ENCODE data around the gene BMPER. TPM values are rescaled to one million over a fixed set of nuclear protein-coding genes. Genes with fewer than 3 reads are reported as not detected.

The BMPER gene
- total and polyA plus RNA-seq, 2 of the 8 experiments (the other 6 are each of a cell fraction or from before 2014, with no cell fraction given), result 0.33 to 0.69 TPM

GRCh38 chr7:33868166-33868565 is 37.2 kb upstream of the BMPER start:
- Histone ChIP-seq H3K27me3 (replicated peaks in 1 of 4; ENCODE audit: control insufficient read depth in 3 of 4, extremely low read depth in 1 of 4, insufficient read depth in 3 of 4, low read length in 3 of 4) (no peaks in the 10 kb centered on the region), H3K9me3 (ENCODE audit: insufficient read depth in 2 of 2, low read depth in 1 of 2, low read length in 1 of 2) (no peaks in the 10 kb centered on the region), H2BK15ac (ENCODE audit: low read length) (no peak overlapping the region), H3K4me3 (ENCODE audit: extremely low read depth in 1 of 4, insufficient read depth in 2 of 4, low read depth in 3 of 4, low read length in 4 of 4) (no peak overlapping the region), H4K5ac (ENCODE audit: insufficient read length, low read depth, low read length) (no peak overlapping the region), H3K4me2 (ENCODE audit: insufficient read depth in 1 of 2, low read depth in 2 of 2, low read length in 2 of 2) (no peak overlapping the region), H3K36me3 (ENCODE audit: control insufficient read depth in 2 of 4, insufficient read depth in 4 of 4, low read length in 3 of 4) (no peaks in the 10 kb centered on the region), H3K56ac (replicated peaks; ENCODE audit: insufficient read length, low read depth, low read length) (no peak overlapping the region), H2BK12ac (ENCODE audit: low read depth, low read length) (no peak overlapping the region), H2BK120ac (replicated peaks; ENCODE audit: low read depth, low read length) (no peak overlapping the region), H2AK5ac (ENCODE audit: low read depth, low read length) (no peak overlapping the region), H3K79me1 (ENCODE audit: low read depth, low read length) (no peaks in the 10 kb centered on the region), H2BK5ac (ENCODE audit: low read depth, low read length) (no peak overlapping the region), H2AFZ (ENCODE audit: low read length) (no peak overlapping the region), H4K20me1 (replicated peaks in 1 of 2; ENCODE audit: control insufficient read depth in 1 of 2, insufficient read depth in 2 of 2, low read length in 2 of 2) (no peaks in the 10 kb centered on the region), H2BK20ac (ENCODE audit: low read length) (no peak overlapping the region), H3K4ac (replicated peaks; ENCODE audit: insufficient read length, low read depth, low read length) (no peak overlapping the region), H3K79me2 (ENCODE audit: control insufficient read depth in 1 of 2, insufficient read depth in 2 of 2, low read length in 2 of 2) (no peaks in the 10 kb centered on the region), H3K18ac (ENCODE audit: extremely low read depth, low read length) (no peak overlapping the region), H3K27ac (ENCODE audit: low read depth, low read length) (no peak overlapping the region), H3K9ac (replicated peaks in 1 of 4; ENCODE audit: extremely low read depth in 1 of 4, low read depth in 3 of 4, low read length in 3 of 4) (no peak overlapping the region), H3K23ac (ENCODE audit: insufficient read length) (no peak overlapping the region), H4K8ac (ENCODE audit: extremely low read depth, insufficient read depth, low read length) (no peak overlapping the region), H3K14ac (ENCODE audit: insufficient read length) (no peak overlapping the region), H4K91ac (replicated peaks; ENCODE audit: insufficient read length, low read length) (no peak overlapping the region), H3K23me2 (ENCODE audit: low read depth, low read length) (no peaks in the 10 kb centered on the region), H3K4me1 (replicated peaks in 1 of 4; ENCODE audit: control insufficient read depth in 3 of 4, insufficient read depth in 4 of 4, low read length in 3 of 4) (peaks cover 3 to 10% (median 8%) of the 10 kb centered on the region in 4 experiments; a peak in 4 of 7 replicates)
- ChIA-PET CTCF (ENCODE audit: partially characterized antibody) (interaction anchor here (0.7 kb wide), 1 partner anchor 81 kb away, joined by 3 read pairs; no protein-coding TSS in a partner anchor), POLR2A (ENCODE audit: partially characterized antibody) (no interaction called here)
- WGBS, 2 experiments (ENCODE audit: extremely low coverage in 1 of 2, insufficient coverage in 1 of 2, insufficient read length in 1 of 2, insufficient replicate concordance in 2 of 2, low coverage in 1 of 2, low lambda C conversion rate in 2 of 2, missing lambda C conversion rate in 1 of 2), result 88% methylated on average over 8 of the region's 8 CpGs; no CpG with 5 or more reads in 1 of the 2 experiments
- no peak for FAIRE-seq
- DNase-seq (ENCODE audit: low read depth in 1 of 2, low spot score in 2 of 2), result no peak
- TF ChIP-seq SRF (IDR thresholded peaks at IDR 0.05; ENCODE audit: low read depth, low read length) (no peak), KDM4A (IDR thresholded peaks at IDR 0.05; ENCODE audit: low read depth, low read length, severe bottlenecking) (no peak), YY1 (IDR thresholded peaks at IDR 0.05; ENCODE audit: low read depth, low read length) (no peak), RBBP5 (IDR thresholded peaks at IDR 0.05; ENCODE audit: borderline replicate concordance, low read depth, low read length) (no peak), RFX5 (IDR thresholded peaks at IDR 0.05; ENCODE audit: borderline replicate concordance, low read depth, low read length) (no peak), PHF8 (conservative IDR thresholded peaks at IDR 0.05; ENCODE audit: low read depth, low read length) (no peak), SP1 (IDR thresholded peaks at IDR 0.05; ENCODE audit: low read depth, low read length) (no peak), MAX (IDR thresholded peaks at IDR 0.05) (no peak), CHD2 (IDR thresholded peaks at IDR 0.05; ENCODE audit: low read length) (no peak), RXRA (IDR thresholded peaks at IDR 0.05; ENCODE audit: insufficient read depth, low read depth, low read length) (no peak), SUZ12 (IDR thresholded peaks at IDR 0.05; ENCODE audit: low read length) (no peak), EZH2 (IDR thresholded peaks at IDR 0.05; ENCODE audit: low read depth, low read length, severe bottlenecking) (no peak), KDM1A (IDR thresholded peaks at IDR 0.05; ENCODE audit: borderline replicate concordance, low read length) (no peak)

Measured in H1 (cell line).